Measurements from ENCODE around the gene PNMA3.
"Not testable (repeated sequence)": the region's sequence is repeated elsewhere in the genome, so short reads cannot be mapped to it uniquely, and the experiment has no call there.

PNMA3 gene

DNA sequence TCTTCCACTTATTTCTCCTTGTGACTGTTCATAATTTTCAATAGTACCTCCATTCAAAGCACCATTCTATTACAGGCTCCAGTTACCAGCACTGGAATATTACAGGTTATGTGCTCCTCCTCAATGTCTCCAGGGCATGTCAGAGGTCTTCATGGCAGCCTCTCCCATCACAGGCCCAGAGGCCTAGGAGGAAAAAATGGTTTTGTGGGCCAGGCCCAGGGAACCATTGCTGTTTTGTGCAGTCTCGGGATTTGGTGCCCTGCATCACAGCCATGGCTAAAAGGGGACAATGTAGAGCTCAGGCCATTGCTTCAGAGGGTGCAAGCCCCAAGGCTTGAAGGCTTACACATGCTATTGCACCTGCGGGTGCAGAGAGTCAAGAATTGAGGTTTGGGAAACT is 7.2 kb upstream of the PNMA3 start:
- WGBS, 2 experiments = 92 to 94% methylated on average over 2 of the region's 2 CpGs

DNA sequence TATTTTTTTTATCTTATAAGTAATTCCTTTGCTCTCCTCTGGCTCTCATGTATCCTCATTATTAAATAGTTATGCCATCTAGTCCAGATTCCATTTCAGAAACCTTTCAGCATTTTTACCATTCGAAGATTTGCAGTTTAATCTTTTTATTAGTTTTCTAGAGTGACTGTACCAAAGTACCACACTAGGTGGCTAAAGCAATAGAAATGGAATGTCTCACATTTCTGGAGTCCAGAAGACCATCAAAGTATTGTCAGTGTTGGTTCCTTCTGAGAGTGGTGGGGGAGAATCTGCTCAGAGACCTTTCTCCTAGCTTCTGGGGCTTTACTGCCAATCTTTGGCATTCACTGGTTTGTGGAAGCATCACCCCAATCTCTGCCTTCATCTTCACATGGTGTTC is 3.7 kb upstream of the PNMA3 start:
- H3K27me3 ChIP-seq (ENCODE audit: control insufficient read depth, insufficient read depth, low read length, poor library complexity, severe bottlenecking) = peaks cover 24% of the 10 kb centered on the region
- 100% methylated on average over 1 of the region's 1 CpG; no CpG with 5 or more reads in 1 of the 2 experiments for WGBS, 2 experiments
- no peaks in the 10 kb centered on the region for H3K4me1 ChIP-seq (ENCODE audit: control insufficient read depth, insufficient read depth, low read length)
- H3K27ac ChIP-seq (ENCODE audit: insufficient read depth, low read depth, low read length, poor library complexity, severe bottlenecking) = no peak overlapping the region
- H3K36me3 ChIP-seq (ENCODE audit: control insufficient read depth, insufficient read depth, low read length) = no peaks in the 10 kb centered on the region
- H3K4me3 ChIP-seq (ENCODE audit: insufficient read depth, low read depth, low read length) = no peak overlapping the region
- no peaks in the 10 kb centered on the region for H3K9me3 ChIP-seq (ENCODE audit: control insufficient read depth, low read length)

More for the DNA sequence above, 7.2 kb upstream of the PNMA3 start:
- H3K27ac ChIP-seq (ENCODE audit: insufficient read depth, low read depth, low read length, poor library complexity, severe bottlenecking) = no peak overlapping the region
- H3K36me3 ChIP-seq (ENCODE audit: control insufficient read depth, insufficient read depth, low read length) = no peaks in the 10 kb centered on the region
- no peaks in the 10 kb centered on the region for H3K4me1 ChIP-seq (ENCODE audit: control insufficient read depth, insufficient read depth, low read length)
- H3K4me3 ChIP-seq (ENCODE audit: insufficient read depth, low read depth, low read length) = no peak overlapping the region
- no peaks in the 10 kb centered on the region for H3K27me3 ChIP-seq (ENCODE audit: control insufficient read depth, insufficient read depth, low read length, poor library complexity, severe bottlenecking)
- no peaks in the 10 kb centered on the region for H3K9me3 ChIP-seq (ENCODE audit: control insufficient read depth, low read length)

DNA sequence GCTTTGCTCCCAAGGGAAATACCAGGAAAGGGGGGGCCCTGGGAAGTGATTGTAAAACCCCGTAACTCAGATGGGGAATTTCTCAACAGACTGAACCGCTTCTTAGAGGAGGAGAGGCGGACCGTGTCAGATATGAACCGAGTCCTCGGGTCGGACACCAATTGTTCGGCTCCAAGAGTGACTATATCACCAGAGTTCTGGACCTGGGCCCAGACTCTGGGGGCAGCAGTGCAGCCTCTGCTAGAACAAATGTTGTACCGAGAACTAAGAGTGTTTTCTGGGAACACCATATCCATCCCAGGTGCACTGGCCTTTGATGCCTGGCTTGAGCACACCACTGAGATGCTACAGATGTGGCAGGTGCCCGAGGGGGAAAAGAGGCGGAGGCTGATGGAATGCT is 1.0 kb downstream of the PNMA3 start:
- Histone ChIP-seq H3K9me3 (ENCODE audit: control insufficient read depth, low read length) (no peaks in the 10 kb centered on the region), H3K4me3 (ENCODE audit: insufficient read depth, low read depth, low read length) (no peak overlapping the region), H3K4me1 (ENCODE audit: control insufficient read depth, insufficient read depth, low read length) (no peaks in the 10 kb centered on the region), H3K27ac (ENCODE audit: insufficient read depth, low read depth, low read length, poor library complexity, severe bottlenecking) (no peak overlapping the region), H3K27me3 (ENCODE audit: control insufficient read depth, insufficient read depth, low read length, poor library complexity, severe bottlenecking) (peaks cover 25% of the 10 kb centered on the region), H3K36me3 (ENCODE audit: control insufficient read depth, insufficient read depth, low read length) (no peaks in the 10 kb centered on the region)
- 95 to 96% methylated on average over 11 of the region's 11 CpGs for WGBS, 2 experiments

- 93 to 94% methylated on average over 18 of the region's 18 CpGs for WGBS, 2 experiments
- Histone ChIP-seq H3K27me3 (ENCODE audit: control insufficient read depth, insufficient read depth, low read length, poor library complexity, severe bottlenecking) (peaks cover 25% of the 10 kb centered on the region), H3K9me3 (ENCODE audit: control insufficient read depth, low read length) (no peaks in the 10 kb centered on the region), H3K36me3 (ENCODE audit: control insufficient read depth, insufficient read depth, low read length) (no peaks in the 10 kb centered on the region), H3K4me1 (ENCODE audit: control insufficient read depth, insufficient read depth, low read length) (no peaks in the 10 kb centered on the region), H3K4me3 (ENCODE audit: insufficient read depth, low read depth, low read length) (no peak overlapping the region), H3K27ac (ENCODE audit: insufficient read depth, low read depth, low read length, poor library complexity, severe bottlenecking) (no peak overlapping the region)
These were observed 3.2 kb downstream of the PNMA3 start for GRCh38 chrX:153059191-153060094.

- WGBS, 2 experiments = 86 to 94% methylated on average over 6 to 7 of the region's 8 CpGs
- Histone ChIP-seq H3K27ac (ENCODE audit: insufficient read depth, low read depth, low read length, poor library complexity, severe bottlenecking) (no peak overlapping the region), H3K4me1 (ENCODE audit: control insufficient read depth, insufficient read depth, low read length) (no peaks in the 10 kb centered on the region), H3K36me3 (ENCODE audit: control insufficient read depth, insufficient read depth, low read length) (no peaks in the 10 kb centered on the region), H3K27me3 (ENCODE audit: control insufficient read depth, insufficient read depth, low read length, poor library complexity, severe bottlenecking) (peaks cover 22% of the 10 kb centered on the region), H3K4me3 (ENCODE audit: insufficient read depth, low read depth, low read length) (no peak overlapping the region), H3K9me3 (ENCODE audit: control insufficient read depth, low read length) (no peaks in the 10 kb centered on the region)
These were observed 3.8 kb downstream of the PNMA3 start for GRCh38 chrX:153060095-153060445.

- 63 to 67% methylated on average over 3 of the region's 3 CpGs for WGBS, 2 experiments
- H3K4me1 ChIP-seq (ENCODE audit: control insufficient read depth, insufficient read depth, low read length) = no peaks in the 10 kb centered on the region
- H3K27ac ChIP-seq (ENCODE audit: insufficient read depth, low read depth, low read length, poor library complexity, severe bottlenecking) = no peak overlapping the region
These were observed 5.5 kb downstream of the PNMA3 start for GRCh38 chrX:153061732-153062131.

DNA sequence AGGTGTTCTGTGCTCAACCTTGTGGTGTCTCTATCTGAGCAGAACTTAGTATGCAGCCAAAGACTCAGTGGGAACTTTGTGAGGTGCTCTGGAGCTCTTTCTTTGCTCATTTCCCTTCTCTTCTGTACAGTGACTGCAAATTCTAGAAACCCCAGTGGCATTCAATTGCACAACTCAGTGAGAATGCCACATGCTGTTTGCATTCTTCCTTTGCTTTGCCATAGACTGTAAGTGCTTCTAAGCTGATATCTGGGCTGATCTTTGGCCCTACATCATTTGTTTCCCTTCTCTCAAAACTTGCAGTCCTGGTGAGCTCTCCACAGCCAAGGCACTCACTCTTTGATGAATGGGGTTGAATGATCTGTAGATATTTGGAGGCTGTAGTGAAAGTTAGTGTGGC is 7.0 kb downstream of the PNMA3 start:
- H3K36me3 ChIP-seq (ENCODE audit: control insufficient read depth, insufficient read depth, low read length) = no peaks in the 10 kb centered on the region
- no peak overlapping the region for H3K27ac ChIP-seq (ENCODE audit: insufficient read depth, low read depth, low read length, poor library complexity, severe bottlenecking)
- H3K4me3 ChIP-seq (ENCODE audit: insufficient read depth, low read depth, low read length) = no peak overlapping the region
- H3K27me3 ChIP-seq (ENCODE audit: control insufficient read depth, insufficient read depth, low read length, poor library complexity, severe bottlenecking) = no peaks in the 10 kb centered on the region
- H3K4me1 ChIP-seq (ENCODE audit: control insufficient read depth, insufficient read depth, low read length) = no peaks in the 10 kb centered on the region
- H3K9me3 ChIP-seq (ENCODE audit: control insufficient read depth, low read length) = no peaks in the 10 kb centered on the region

More at GRCh38 chrX:153061732-153062131, 5.5 kb downstream of the PNMA3 start:
- Histone ChIP-seq H3K4me3 (ENCODE audit: insufficient read depth, low read depth, low read length) (no peak overlapping the region), H3K27me3 (ENCODE audit: control insufficient read depth, insufficient read depth, low read length, poor library complexity, severe bottlenecking) (peaks cover 10% of the 10 kb centered on the region), H3K9me3 (ENCODE audit: control insufficient read depth, low read length) (no peaks in the 10 kb centered on the region), H3K36me3 (ENCODE audit: control insufficient read depth, insufficient read depth, low read length) (no peaks in the 10 kb centered on the region)

DNA sequence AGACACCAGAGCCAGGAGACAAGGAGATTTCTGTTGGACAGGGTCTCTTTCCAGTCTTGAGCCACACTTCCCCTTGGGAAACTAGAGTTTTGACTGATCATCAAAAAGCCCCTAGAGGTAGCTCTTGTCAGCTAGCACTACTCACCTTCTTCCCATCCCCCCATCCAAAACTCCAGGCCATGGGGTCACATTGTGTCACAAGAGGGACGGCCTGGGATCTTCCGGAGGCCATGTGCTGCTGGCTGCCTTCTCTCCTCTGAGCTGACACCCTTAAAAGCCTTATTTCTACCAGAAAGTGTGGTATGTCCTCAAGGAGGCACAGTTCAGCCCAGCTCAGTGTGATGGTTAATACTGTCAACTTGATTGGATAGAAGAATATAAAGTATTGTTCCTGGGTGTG is 7.8 kb downstream of the PNMA3 start:
- 72 to 74% methylated on average over 2 of the region's 2 CpGs for WGBS, 2 experiments

GRCh38 chrX:153065389-153065788 is 9.1 kb downstream of the PNMA3 start:
- Histone ChIP-seq H3K27me3 (ENCODE audit: control insufficient read depth, insufficient read depth, low read length, poor library complexity, severe bottlenecking) (no peaks in the 10 kb centered on the region), H3K36me3 (ENCODE audit: control insufficient read depth, insufficient read depth, low read length) (no peaks in the 10 kb centered on the region), H3K9me3 (ENCODE audit: control insufficient read depth, low read length) (no peaks in the 10 kb centered on the region), H3K27ac (ENCODE audit: insufficient read depth, low read depth, low read length, poor library complexity, severe bottlenecking) (no peak overlapping the region), H3K4me1 (ENCODE audit: control insufficient read depth, insufficient read depth, low read length) (no peaks in the 10 kb centered on the region), H3K4me3 (ENCODE audit: insufficient read depth, low read depth, low read length) (no peak overlapping the region)
- 88 to 89% methylated on average over 6 of the region's 6 CpGs for WGBS, 2 experiments

More for the DNA sequence above, 7.8 kb downstream of the PNMA3 start:
- Histone ChIP-seq H3K4me3 (ENCODE audit: insufficient read depth, low read depth, low read length) (no peak overlapping the region), H3K27me3 (ENCODE audit: control insufficient read depth, insufficient read depth, low read length, poor library complexity, severe bottlenecking) (no peaks in the 10 kb centered on the region), H3K36me3 (ENCODE audit: control insufficient read depth, insufficient read depth, low read length) (no peaks in the 10 kb centered on the region), H3K27ac (ENCODE audit: insufficient read depth, low read depth, low read length, poor library complexity, severe bottlenecking) (no peak overlapping the region), H3K9me3 (ENCODE audit: control insufficient read depth, low read length) (no peaks in the 10 kb centered on the region), H3K4me1 (ENCODE audit: control insufficient read depth, insufficient read depth, low read length) (no peaks in the 10 kb centered on the region)

DNA sequence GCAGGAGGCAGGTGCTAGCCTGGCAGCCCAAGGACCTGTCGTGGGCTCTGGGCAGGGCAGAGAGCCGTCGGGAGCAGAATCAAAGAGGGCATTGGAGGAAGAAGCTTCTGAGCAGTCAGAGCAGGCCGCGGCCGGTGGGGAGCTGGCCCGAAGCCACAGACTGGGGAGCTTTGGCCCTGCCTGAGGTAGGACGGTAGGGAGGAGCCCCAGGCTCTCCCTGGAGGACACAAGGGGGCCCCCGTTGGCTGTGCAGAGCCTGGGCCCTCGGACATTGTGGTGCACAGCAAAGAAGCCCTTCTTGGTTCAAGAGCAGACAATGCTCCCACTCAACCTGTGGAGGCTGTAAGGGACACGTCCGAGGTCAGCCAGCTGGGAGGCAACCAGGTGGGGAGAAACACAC is 10.1 kb downstream of the PNMA3 start:
- 100% methylated on average over 1 of the region's 12 CpGs; no CpG with 5 or more reads in 1 of the 2 experiments for WGBS, 2 experiments
- H3K9me3 ChIP-seq (ENCODE audit: control insufficient read depth, low read length); H3K27ac ChIP-seq (ENCODE audit: insufficient read depth, low read depth, low read length, poor library complexity, severe bottlenecking); H3K4me3 ChIP-seq (ENCODE audit: insufficient read depth, low read depth, low read length); H3K4me1 ChIP-seq (ENCODE audit: control insufficient read depth, insufficient read depth, low read length); H3K27me3 ChIP-seq (ENCODE audit: control insufficient read depth, insufficient read depth, low read length, poor library complexity, severe bottlenecking); H3K36me3 ChIP-seq (ENCODE audit: control insufficient read depth, insufficient read depth, low read length): not testable (repeated sequence)
